HUES6 (cell line): ENCODE data around the gene GBF1.

Source experiments
- H3K27ac ChIP-seq: 2 replicates; pipeline ENCODE4 v1.7.0; 2013; ENCODE audit warnings: low read depth, mild to moderate bottlenecking, low read length, inconsistent platforms
- H3K27me3 ChIP-seq: 2 replicates; pipeline ENCODE4 v1.6.1; 2013; ENCODE audit warnings: low read length; ENCODE audit not compliant: control insufficient read depth, insufficient read depth
- H3K36me3 ChIP-seq: 2 replicates; pipeline ENCODE4 v1.6.1; 2013; ENCODE audit warnings: low read length; ENCODE audit not compliant: control insufficient read depth, insufficient read depth
- H3K4me1 ChIP-seq: 2 replicates; pipeline ENCODE4 v1.6.1; 2013; ENCODE audit warnings: low read length; ENCODE audit not compliant: control insufficient read depth, insufficient read depth
- H3K4me3 ChIP-seq: 2 replicates; pipeline ENCODE4 v1.5.1; 2013; ENCODE audit warnings: low read depth, low read length
- H3K9ac ChIP-seq: one replicate; pipeline ENCODE4 v1.6.1; 2013; ENCODE audit warnings: mild to moderate bottlenecking, low read length
- H3K9me3 ChIP-seq: 2 replicates; pipeline ENCODE4 v1.6.1; 2013; ENCODE audit warnings: low read depth, low read length; ENCODE audit not compliant: control insufficient read depth, insufficient read depth

GBF1 gene

DNA sequence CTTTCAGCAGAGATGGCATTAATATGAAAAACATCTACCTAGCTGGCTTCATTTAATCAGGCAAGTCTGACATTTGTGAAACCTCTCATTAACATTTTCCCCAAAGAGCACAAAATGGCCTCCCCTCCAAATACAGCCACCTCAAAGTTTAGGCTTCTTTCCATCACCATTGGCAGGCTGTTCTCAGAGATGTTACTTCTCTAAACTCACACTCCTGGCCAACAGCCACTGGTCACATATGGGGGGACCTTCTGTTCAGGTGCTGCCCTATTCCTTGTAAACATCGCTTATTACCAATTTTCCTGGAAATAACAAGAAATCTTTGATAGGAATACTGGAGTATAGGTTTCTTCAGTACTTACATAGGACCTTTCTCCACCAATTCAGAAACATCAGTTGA, 69.5 kb downstream of the GBF1 start:
- Histone ChIP-seq H3K27ac (no peak overlapping the region), H3K36me3 (no peaks in the 10 kb centered on the region), H3K9ac (no peak overlapping the region), H3K4me3 (no peak overlapping the region), H3K9me3 (no peaks in the 10 kb centered on the region), H3K27me3 (no peaks in the 10 kb centered on the region), H3K4me1 (peaks cover 21% of the 10 kb centered on the region; the same call in 1 of the 2 replicates)

GRCh38 chr10:102316421-102316820, 71.1 kb downstream of the GBF1 start:
- peaks cover 6% of the 10 kb centered on the region; the same call in 1 of the 2 replicates for H3K4me1 ChIP-seq
- no peaks in the 10 kb centered on the region for H3K27me3 ChIP-seq
- H3K27ac ChIP-seq, result no peak overlapping the region
- H3K36me3 ChIP-seq, result no peaks in the 10 kb centered on the region
- H3K9ac ChIP-seq, result no peak overlapping the region
- H3K9me3 ChIP-seq, result no peaks in the 10 kb centered on the region
- no peak overlapping the region for H3K4me3 ChIP-seq

- H3K4me3 ChIP-seq, result no peak overlapping the region
- no peaks in the 10 kb centered on the region for H3K36me3 ChIP-seq
- no peaks in the 10 kb centered on the region for H3K27me3 ChIP-seq
- H3K4me1 ChIP-seq, result no peaks in the 10 kb centered on the region
- H3K9ac ChIP-seq, result no peak overlapping the region
- H3K27ac ChIP-seq, result no peak overlapping the region
- no peaks in the 10 kb centered on the region for H3K9me3 ChIP-seq
Observed at GRCh38 chr10:102322914-102323313, 77.6 kb downstream of the GBF1 start.

GRCh38 chr10:102324061-102324460, 78.7 kb downstream of the GBF1 start:
- Histone ChIP-seq H3K9ac (no peak overlapping the region), H3K27me3 (no peaks in the 10 kb centered on the region), H3K27ac (no peak overlapping the region), H3K36me3 (no peaks in the 10 kb centered on the region), H3K4me3 (no peak overlapping the region), H3K9me3 (no peaks in the 10 kb centered on the region), H3K4me1 (no peaks in the 10 kb centered on the region)

GRCh38 chr10:102326031-102326430, 80.7 kb downstream of the GBF1 start:
- H3K4me1 ChIP-seq, result no peaks in the 10 kb centered on the region
- no peaks in the 10 kb centered on the region for H3K9me3 ChIP-seq
- no peaks in the 10 kb centered on the region for H3K27me3 ChIP-seq
- H3K36me3 ChIP-seq, result no peaks in the 10 kb centered on the region
- H3K27ac ChIP-seq, result no peak overlapping the region
- H3K9ac ChIP-seq, result no peak overlapping the region
- no peak overlapping the region for H3K4me3 ChIP-seq

- Histone ChIP-seq H3K4me3 (no peak overlapping the region), H3K4me1 (no peaks in the 10 kb centered on the region), H3K9me3 (no peaks in the 10 kb centered on the region), H3K27me3 (no peaks in the 10 kb centered on the region), H3K27ac (no peak overlapping the region), H3K36me3 (no peaks in the 10 kb centered on the region), H3K9ac (no peak overlapping the region)
Observed at GRCh38 chr10:102327002-102327401, 81.7 kb downstream of the GBF1 start.

- H3K27ac ChIP-seq, result no peak overlapping the region
- no peak overlapping the region for H3K4me3 ChIP-seq
- no peaks in the 10 kb centered on the region for H3K27me3 ChIP-seq
- no peaks in the 10 kb centered on the region for H3K9me3 ChIP-seq
- H3K36me3 ChIP-seq, result no peaks in the 10 kb centered on the region
- no peak overlapping the region for H3K9ac ChIP-seq
- no peaks in the 10 kb centered on the region for H3K4me1 ChIP-seq
Observed at GRCh38 chr10:102327641-102328040, 82.3 kb downstream of the GBF1 start.

DNA sequence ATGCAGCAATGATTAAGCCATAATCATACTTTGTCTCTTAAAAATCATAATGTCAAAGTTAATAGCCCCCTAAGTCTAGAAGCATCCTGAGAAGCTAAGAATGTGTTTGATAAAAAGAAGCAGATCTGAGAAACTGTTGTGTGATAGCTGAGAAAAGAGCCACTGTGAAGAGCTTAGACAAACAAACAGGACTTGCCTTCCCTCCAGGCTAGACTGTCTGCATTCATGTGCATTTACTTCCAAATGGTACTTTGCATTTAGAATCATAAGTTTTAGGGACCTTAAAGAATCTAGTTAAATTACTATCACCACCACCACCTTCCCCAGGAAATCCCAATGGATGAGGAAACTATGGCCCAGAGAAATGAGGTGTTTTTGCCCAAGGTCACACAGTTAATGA, 87.4 kb downstream of the GBF1 start:
- Histone ChIP-seq H3K4me1 (no peaks in the 10 kb centered on the region), H3K27me3 (peaks cover 1% of the 10 kb centered on the region; the same call in 1 of the 2 replicates), H3K4me3 (no peak overlapping the region), H3K9ac (no peak overlapping the region), H3K36me3 (no peaks in the 10 kb centered on the region), H3K9me3 (no peaks in the 10 kb centered on the region), H3K27ac (no peak overlapping the region)

DNA sequence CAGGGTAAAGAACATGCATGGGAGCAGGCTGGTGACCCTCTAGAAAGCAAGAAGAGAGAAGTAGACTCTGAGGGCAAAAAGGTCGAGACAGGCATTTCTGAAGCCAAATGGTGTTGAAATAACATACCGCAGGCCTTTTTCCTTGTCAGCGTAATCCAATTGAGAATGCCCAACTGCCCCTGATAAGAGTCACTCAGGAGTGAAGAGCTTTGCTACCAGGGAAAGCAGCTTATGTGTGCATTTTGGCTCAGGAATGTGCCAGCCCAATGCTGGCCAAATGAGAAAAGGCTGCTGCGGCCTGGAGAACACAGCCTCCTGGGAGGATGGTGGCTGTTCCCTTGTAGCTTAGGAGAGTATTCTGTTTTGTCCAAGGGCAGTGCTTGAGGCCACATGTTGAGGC, 88.8 kb downstream of the GBF1 start:
- peaks cover 8% of the 10 kb centered on the region; the same call in 1 of the 2 replicates for H3K27me3 ChIP-seq
- no peaks in the 10 kb centered on the region for H3K4me1 ChIP-seq
- H3K9ac ChIP-seq, result no peak overlapping the region
- no peak overlapping the region for H3K4me3 ChIP-seq
- no peaks in the 10 kb centered on the region for H3K36me3 ChIP-seq
- H3K9me3 ChIP-seq, result no peaks in the 10 kb centered on the region
- no peak overlapping the region for H3K27ac ChIP-seq

GRCh38 chr10:102335184-102335583, 89.9 kb downstream of the GBF1 start:
- Histone ChIP-seq H3K4me3 (no peak overlapping the region), H3K27ac (no peak overlapping the region), H3K9me3 (no peaks in the 10 kb centered on the region), H3K9ac (no peak overlapping the region), H3K4me1 (no peaks in the 10 kb centered on the region), H3K36me3 (no peaks in the 10 kb centered on the region), H3K27me3 (peaks cover 17% of the 10 kb centered on the region)

- peaks cover 8% of the 10 kb centered on the region for H3K4me1 ChIP-seq
- H3K9me3 ChIP-seq, result no peaks in the 10 kb centered on the region
- H3K36me3 ChIP-seq, result peaks cover 5% of the 10 kb centered on the region
- no peak overlapping the region for H3K9ac ChIP-seq
- H3K27ac ChIP-seq, result no peak overlapping the region
- H3K4me3 ChIP-seq, result no peak overlapping the region
- H3K27me3 ChIP-seq, result peaks cover 62% of the 10 kb centered on the region
Observed at GRCh38 chr10:102341038-102341688, 95.8 kb downstream of the GBF1 start.
